ENCODE results near the gene HOXB1. TPM values are rescaled to one million over a fixed set of nuclear protein-coding genes. Genes with fewer than 3 reads are reported as not detected.
"Not testable (repeated sequence)": the region's sequence is repeated elsewhere in the genome, so short reads cannot be mapped to it uniquely, and the experiment has no call there.

Gene HOXB1
- total RNA-seq, 2 donors from 2014 or later, result not detected

GRCh38 chr17:48540213-48540612, 9.4 kb upstream of the HOXB1 start:
- H3K27me3 Mint-ChIP-seq (ENCODE audit: low read depth), result peaks cover 12% of the 10 kb centered on the region
- ATAC-seq (replicated peaks in 1 of 2) (no peak), DNase-seq (no peak)
- no peaks in the 10 kb centered on the region for H3K9me3 Mint-ChIP-seq
- peaks cover 8 to 10% of the 10 kb centered on the region in 2 donors for H3K36me3 Mint-ChIP-seq (ENCODE audit: insufficient read depth in 2 of 2)
- H3K4me1 Mint-ChIP-seq (ENCODE audit: low read depth), result peaks cover 31% of the 10 kb centered on the region
- H3K4me3 Mint-ChIP-seq, result peak overlapping the region; percentile 55 to 60
- peak overlapping the region; percentile 74 for H3K27ac Mint-ChIP-seq

GRCh38 chr17:48539177-48539576, 8.4 kb upstream of the HOXB1 start:
- peaks cover 26% of the 10 kb centered on the region for H3K4me1 Mint-ChIP-seq (ENCODE audit: low read depth)
- H3K4me3 Mint-ChIP-seq, result no peak overlapping the region
- H3K27me3 Mint-ChIP-seq (ENCODE audit: low read depth), result peaks cover 12% of the 10 kb centered on the region
- DNase-seq, result no peak
- no peak for ATAC-seq (replicated peaks in 1 of 2)
- H3K36me3 Mint-ChIP-seq (ENCODE audit: insufficient read depth in 2 of 2), result peaks cover 8 to 10% of the 10 kb centered on the region in 2 donors
- no peak overlapping the region for H3K27ac Mint-ChIP-seq
- no peaks in the 10 kb centered on the region for H3K9me3 Mint-ChIP-seq

- Mint-ChIP-seq H3K27me3 (ENCODE audit: low read depth) (peaks cover 12% of the 10 kb centered on the region), H3K9me3 (no peaks in the 10 kb centered on the region), H3K4me1 (ENCODE audit: low read depth) (peaks cover 20% of the 10 kb centered on the region), H3K36me3 (ENCODE audit: insufficient read depth in 2 of 2) (peaks cover 3 to 5% of the 10 kb centered on the region in 2 donors), H3K27ac (no peak overlapping the region), H3K4me3 (no peak overlapping the region)
- DNase-seq (no peak), ATAC-seq (replicated peaks in 1 of 2) (no peak)
Observed at GRCh38 chr17:48537316-48537715, 6.5 kb upstream of the HOXB1 start.

GRCh38 chr17:48535793-48536559, 5.2 kb upstream of the HOXB1 start:
- not testable (repeated sequence) for H3K4me3 Mint-ChIP-seq; H3K27ac Mint-ChIP-seq; DNase-seq; ATAC-seq (replicated peaks in 1 of 2); H3K36me3 Mint-ChIP-seq (ENCODE audit: insufficient read depth in 2 of 2); H3K9me3 Mint-ChIP-seq
- Mint-ChIP-seq H3K27me3 (ENCODE audit: low read depth) (peaks cover 12% of the 10 kb centered on the region), H3K4me1 (ENCODE audit: low read depth) (peaks cover 11% of the 10 kb centered on the region)

DNA sequence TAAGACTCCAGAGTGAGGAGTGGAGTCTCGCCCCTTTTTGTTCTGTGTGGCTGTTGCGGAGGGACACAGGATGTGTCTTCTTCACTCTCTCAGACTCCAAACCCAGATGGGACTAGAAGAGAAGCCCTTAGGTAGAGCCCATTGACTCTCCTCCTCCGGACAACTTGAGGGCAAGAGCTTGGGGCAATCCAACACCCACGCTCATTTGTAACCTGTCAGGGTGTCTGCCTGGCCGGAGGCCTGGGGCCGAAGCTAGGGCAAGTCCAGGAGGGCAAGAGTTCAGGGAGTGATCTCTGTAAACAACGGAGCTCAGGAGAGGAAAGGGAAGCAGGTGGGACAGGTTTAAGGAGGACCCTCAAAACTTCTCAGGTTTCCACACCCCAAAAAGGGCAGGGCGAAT, 1.4 kb upstream of the HOXB1 start:
- Mint-ChIP-seq H3K27me3 (ENCODE audit: low read depth) (peaks cover 5% of the 10 kb centered on the region), H3K4me3 (no peak overlapping the region), H3K9me3 (no peaks in the 10 kb centered on the region), H3K36me3 (ENCODE audit: insufficient read depth in 2 of 2) (no peaks in the 10 kb centered on the region), H3K27ac (no peak overlapping the region), H3K4me1 (ENCODE audit: low read depth) (no peaks in the 10 kb centered on the region)
- ATAC-seq (replicated peaks in 1 of 2), result no peak
- DNase-seq, result no peak

- Mint-ChIP-seq H3K4me3 (no peak overlapping the region), H3K27me3 (ENCODE audit: low read depth) (peaks cover 15% of the 10 kb centered on the region), H3K4me1 (ENCODE audit: low read depth) (no peaks in the 10 kb centered on the region), H3K36me3 (ENCODE audit: insufficient read depth in 2 of 2) (no peaks in the 10 kb centered on the region), H3K9me3 (no peaks in the 10 kb centered on the region), H3K27ac (no peak overlapping the region)
- DNase-seq (no peak), ATAC-seq (replicated peaks in 1 of 2) (no peak)
Observed at GRCh38 chr17:48530208-48530886, 464 bp downstream of the HOXB1 start.

DNA sequence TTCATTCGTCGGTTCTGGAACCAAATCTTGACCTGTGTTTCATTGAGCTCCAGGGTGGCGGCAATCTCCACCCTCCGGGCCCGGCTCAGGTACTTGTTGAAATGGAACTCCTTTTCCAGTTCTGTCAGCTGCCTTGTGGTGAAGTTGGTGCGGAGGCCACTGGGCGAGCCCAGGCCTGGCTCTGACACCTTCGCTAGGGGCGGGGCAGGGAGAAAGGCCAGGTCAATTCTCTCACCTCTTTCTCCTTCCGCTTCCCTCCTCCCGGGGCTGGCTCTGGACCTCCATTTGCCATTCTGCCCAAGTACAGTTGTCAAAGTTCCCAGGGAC, 1.2 kb downstream of the HOXB1 start:
- Mint-ChIP-seq H3K27me3 (ENCODE audit: low read depth) (peaks cover 22% of the 10 kb centered on the region), H3K9me3 (no peaks in the 10 kb centered on the region), H3K4me1 (ENCODE audit: low read depth) (no peaks in the 10 kb centered on the region), H3K27ac (no peak overlapping the region), H3K36me3 (ENCODE audit: insufficient read depth in 2 of 2) (no peaks in the 10 kb centered on the region), H3K4me3 (no peak overlapping the region)
- DNase-seq (no peak), ATAC-seq (replicated peaks in 1 of 2) (no peak)

- Mint-ChIP-seq H3K4me3 (no peak overlapping the region), H3K27ac (no peak overlapping the region), H3K36me3 (ENCODE audit: insufficient read depth in 2 of 2) (no peaks in the 10 kb centered on the region), H3K27me3 (ENCODE audit: low read depth) (peaks cover 27% of the 10 kb centered on the region), H3K9me3 (no peaks in the 10 kb centered on the region), H3K4me1 (ENCODE audit: low read depth) (no peaks in the 10 kb centered on the region)
- DNase-seq, result no peak
- no peak for ATAC-seq (replicated peaks in 1 of 2)
Observed at GRCh38 chr17:48528936-48529682, 1.7 kb downstream of the HOXB1 start.

DNA sequence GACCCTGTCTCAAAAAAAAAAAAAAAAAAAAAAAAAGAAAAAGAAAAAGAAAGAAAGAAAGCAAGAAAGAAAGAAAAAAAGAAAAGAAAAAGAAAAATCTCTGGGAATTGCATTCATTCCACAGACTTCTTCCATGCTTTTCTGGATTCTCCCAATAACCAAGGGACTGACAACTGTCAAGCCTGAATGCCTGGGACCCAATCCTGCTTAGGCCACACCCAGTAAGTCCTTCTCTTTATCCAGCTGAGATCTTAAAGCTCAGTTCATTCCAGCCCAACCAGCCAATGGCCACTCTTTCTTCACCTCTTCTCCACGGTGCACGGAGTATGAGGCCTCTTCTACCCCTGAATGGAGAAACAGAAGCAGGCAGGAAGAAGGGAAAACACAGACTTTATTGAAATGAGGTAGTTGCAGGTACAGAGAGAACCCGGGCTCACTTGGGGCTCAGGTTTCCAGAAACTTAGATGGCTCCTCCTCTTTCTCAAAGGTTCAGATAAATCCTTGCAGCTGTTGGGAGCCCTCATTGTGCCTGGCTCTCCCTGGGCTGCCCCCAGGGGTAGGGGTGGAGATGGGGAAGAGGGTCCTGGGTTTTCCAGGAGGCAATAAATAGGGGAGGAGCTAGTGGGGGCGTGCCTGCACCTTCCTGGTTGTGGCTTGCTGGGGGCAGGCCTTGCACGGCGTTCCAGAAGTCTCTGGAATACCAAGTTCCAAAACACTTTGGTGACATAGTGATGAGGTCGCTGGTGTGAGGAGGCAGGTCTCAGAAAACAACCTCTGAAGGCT, 2.5 kb downstream of the HOXB1 start:
- no peaks in the 10 kb centered on the region for H3K4me1 Mint-ChIP-seq (ENCODE audit: low read depth)
- no peak for DNase-seq
- H3K27ac Mint-ChIP-seq, result no peak overlapping the region
- H3K9me3 Mint-ChIP-seq, result no peaks in the 10 kb centered on the region
- ATAC-seq (replicated peaks in 1 of 2), result no peak
- no peaks in the 10 kb centered on the region for H3K36me3 Mint-ChIP-seq (ENCODE audit: insufficient read depth in 2 of 2)
- H3K4me3 Mint-ChIP-seq, result no peak overlapping the region
- H3K27me3 Mint-ChIP-seq (ENCODE audit: low read depth), result peaks cover 34% of the 10 kb centered on the region

DNA sequence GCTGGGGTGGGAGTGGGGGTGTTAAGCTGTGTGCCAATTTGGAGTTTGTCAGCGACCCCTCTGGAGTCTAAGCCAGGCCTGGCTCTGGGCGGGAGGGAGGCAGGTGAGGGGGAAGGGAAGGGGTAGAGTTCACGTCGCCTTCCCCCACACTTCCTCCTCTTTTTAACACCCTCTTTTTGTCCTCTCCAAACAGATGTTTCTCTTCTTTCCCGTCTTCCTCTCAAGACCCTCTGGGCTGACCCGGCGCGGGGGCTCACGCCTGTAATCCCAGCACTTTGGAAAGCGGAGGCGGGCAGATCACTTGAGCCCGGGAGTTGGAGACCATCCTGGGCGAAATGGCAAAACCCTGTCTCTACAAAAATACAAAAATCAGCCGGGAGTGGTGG, 3.3 kb downstream of the HOXB1 start:
- no peak overlapping the region for H3K27ac Mint-ChIP-seq
- H3K4me3 Mint-ChIP-seq, result peak overlapping the region in 1 of 2 donors; percentile 51
- H3K4me1 Mint-ChIP-seq (ENCODE audit: low read depth), result no peaks in the 10 kb centered on the region
- ATAC-seq (replicated peaks in 1 of 2) (no peak), DNase-seq (no peak)
- H3K27me3 Mint-ChIP-seq (ENCODE audit: low read depth), result peaks cover 42% of the 10 kb centered on the region
- no peaks in the 10 kb centered on the region for H3K9me3 Mint-ChIP-seq
- no peaks in the 10 kb centered on the region for H3K36me3 Mint-ChIP-seq (ENCODE audit: insufficient read depth in 2 of 2)

- Mint-ChIP-seq H3K4me3 (peak overlapping the region in 1 of 2 donors; percentile 9), H3K36me3 (ENCODE audit: insufficient read depth in 2 of 2) (no peaks in the 10 kb centered on the region), H3K27me3 (ENCODE audit: low read depth) (peaks cover 49% of the 10 kb centered on the region), H3K4me1 (ENCODE audit: low read depth) (no peaks in the 10 kb centered on the region), H3K9me3 (no peaks in the 10 kb centered on the region), H3K27ac (no peak overlapping the region)
- DNase-seq (peak in 1 of 2 donors; percentile 21), ATAC-seq (replicated peaks in 1 of 2) (peak in 1 of 2 donors; percentile 15)
Observed at GRCh38 chr17:48526608-48527546, 3.9 kb downstream of the HOXB1 start.

GRCh38 chr17:48523010-48523409, 7.8 kb downstream of the HOXB1 start:
- no peaks in the 10 kb centered on the region for H3K36me3 Mint-ChIP-seq (ENCODE audit: insufficient read depth in 2 of 2)

More at GRCh38 chr17:48523010-48523409, 7.8 kb downstream of the HOXB1 start:
- Mint-ChIP-seq H3K9me3 (no peaks in the 10 kb centered on the region), H3K27ac (no peak overlapping the region), H3K4me3 (no peak overlapping the region), H3K27me3 (ENCODE audit: low read depth) (peaks cover 69% of the 10 kb centered on the region), H3K4me1 (ENCODE audit: low read depth) (no peaks in the 10 kb centered on the region)
- DNase-seq (no peak), ATAC-seq (replicated peaks in 1 of 2) (no peak)
